PC-3 (cell line): ENCODE measurements around the gene CCL20.

Source experiments
- EZH2 ChIP-seq: fragments of 300-600 bp; sonication (generic); IDR thresholded peaks from one replicate; pipeline ENCODE4 v1.6.1; 2017; ENCODE audit warnings: antibody characterized with exemption, mild to moderate bottlenecking, low read length; ENCODE audit not compliant: unreplicated experiment
- EZH2phosphoT487 ChIP-seq: fragments of 300-600 bp; sonication (generic); IDR thresholded peaks from 2 replicates; pipeline ENCODE4 v1.6.1; 2018; ENCODE audit warnings: mild to moderate bottlenecking, antibody characterized with exemption, low read length, borderline replicate concordance
- TF ChIP-seq, protein P1 (sequence below): fragments of 300-600 bp; sonication (generic); conservative IDR thresholded peaks from 2 replicates; pipeline ENCODE4 v1.5.1; 2017; ENCODE audit warnings: antibody characterized with exemption, low read depth, mild to moderate bottlenecking, low read length

DNA sequence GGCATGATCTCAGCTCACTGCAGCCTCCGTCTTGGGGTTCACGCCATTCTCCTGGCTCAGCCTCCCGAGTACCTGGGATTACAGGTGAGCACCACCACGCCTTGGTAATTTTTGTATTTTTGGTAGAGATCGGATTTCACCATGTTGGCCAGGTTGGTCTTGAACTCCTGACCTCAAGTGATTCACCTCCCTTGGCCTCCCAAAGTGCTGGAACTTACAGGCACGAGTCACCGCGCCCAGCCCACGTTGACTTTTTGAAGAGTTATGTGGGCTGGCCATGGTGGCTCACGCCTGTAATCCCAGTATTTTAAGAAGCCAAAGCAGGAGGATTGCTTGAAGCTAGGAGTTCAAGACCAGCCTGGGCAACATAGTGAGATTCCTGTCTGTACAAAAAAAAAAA lies 20.8 kb downstream of the CCL20 start:
- TF ChIP-seq EZH2phosphoT487 (no peak), EZH2 (no peak)
- TF ChIP-seq, protein P1, sequence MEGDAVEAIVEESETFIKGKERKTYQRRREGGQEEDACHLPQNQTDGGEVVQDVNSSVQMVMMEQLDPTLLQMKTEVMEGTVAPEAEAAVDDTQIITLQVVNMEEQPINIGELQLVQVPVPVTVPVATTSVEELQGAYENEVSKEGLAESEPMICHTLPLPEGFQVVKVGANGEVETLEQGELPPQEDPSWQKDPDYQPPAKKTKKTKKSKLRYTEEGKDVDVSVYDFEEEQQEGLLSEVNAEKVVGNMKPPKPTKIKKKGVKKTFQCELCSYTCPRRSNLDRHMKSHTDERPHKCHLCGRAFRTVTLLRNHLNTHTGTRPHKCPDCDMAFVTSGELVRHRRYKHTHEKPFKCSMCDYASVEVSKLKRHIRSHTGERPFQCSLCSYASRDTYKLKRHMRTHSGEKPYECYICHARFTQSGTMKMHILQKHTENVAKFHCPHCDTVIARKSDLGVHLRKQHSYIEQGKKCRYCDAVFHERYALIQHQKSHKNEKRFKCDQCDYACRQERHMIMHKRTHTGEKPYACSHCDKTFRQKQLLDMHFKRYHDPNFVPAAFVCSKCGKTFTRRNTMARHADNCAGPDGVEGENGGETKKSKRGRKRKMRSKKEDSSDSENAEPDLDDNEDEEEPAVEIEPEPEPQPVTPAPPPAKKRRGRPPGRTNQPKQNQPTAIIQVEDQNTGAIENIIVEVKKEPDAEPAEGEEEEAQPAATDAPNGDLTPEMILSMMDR = no peak
